Smooth muscle cell (in vitro differentiated cells): ENCODE measurements around the gene ATXN7. TPM values are rescaled to one million over a fixed set of nuclear protein-coding genes. Genes with fewer than 3 reads are reported as not detected.

ENCODE experiments used
- DNase-seq: peaks from one replicate; lab custom pipeline; 2025; ENCODE audit not compliant: unreplicated experiment; lab: John Stamatoyannopoulos, UW
- H2AFZ ChIP-seq: fragments of 200-600 bp; sonication (generic); 2 replicates; pipeline ENCODE4 v1.6.0; 2016; ENCODE audit warnings: antibody characterized with exemption, low read depth, mild to moderate bottlenecking
- H3F3A ChIP-seq: fragments of 200-600 bp; sonication (generic); 2 replicates; pipeline ENCODE4 v1.6.0; 2017; ENCODE audit warnings: antibody characterized with exemption, low read depth
- H3K27ac ChIP-seq: fragments of 200-600 bp; sonication (generic); 2 replicates; pipeline ENCODE4 v1.5.1; 2016; ENCODE audit warnings: low read depth, mild to moderate bottlenecking
- H3K27me3 ChIP-seq: fragments of 200-600 bp; sonication (generic); 2 replicates; pipeline ENCODE4 v1.6.1; 2016; ENCODE audit warnings: low read depth, mild to moderate bottlenecking
- H3K36me3 ChIP-seq: fragments of 200-600 bp; sonication (generic); 2 replicates; pipeline ENCODE4 v1.5.1; 2016; ENCODE audit warnings: low read depth
- H3K4me1 ChIP-seq: fragments of 200-600 bp; sonication (generic); 2 replicates; pipeline ENCODE4 v1.5.1; 2016; ENCODE audit warnings: low read depth
- H3K4me2 ChIP-seq: fragments of 200-600 bp; sonication (generic); 2 replicates; pipeline ENCODE4 v1.6.0; 2016; ENCODE audit warnings: mild to moderate bottlenecking
- H3K4me3 ChIP-seq: fragments of 200-600 bp; sonication (generic); 2 replicates; pipeline ENCODE4 v1.5.1; 2016; ENCODE audit warnings: mild to moderate bottlenecking
- H3K79me2 ChIP-seq: fragments of 200-600 bp; sonication (generic); 2 replicates; pipeline ENCODE4 v1.6.0; 2016; ENCODE audit warnings: low read depth, mild to moderate bottlenecking
- H3K9ac ChIP-seq: fragments of 200-600 bp; sonication (generic); 2 replicates; pipeline ENCODE4 v1.6.0; 2016; ENCODE audit warnings: low read depth
- H3K9me3 ChIP-seq: fragments of 200-600 bp; sonication (generic); replicated peaks from 2 replicates; pipeline ENCODE4 v1.5.1; 2016; ENCODE audit warnings: low read depth
- H4K20me1 ChIP-seq: fragments of 200-600 bp; sonication (generic); 2 replicates; pipeline ENCODE4 v1.6.0; 2016; ENCODE audit warnings: low read depth
- CTCF ChIP-seq: fragments of 200-600 bp; sonication (generic); IDR thresholded peaks from 2 replicates; pipeline ENCODE4 v1.5.1; 2017; ENCODE audit warnings: borderline replicate concordance, mild to moderate bottlenecking, antibody characterized with exemption; ENCODE audit not compliant: insufficient read depth, poor library complexity, severe bottlenecking
- WGBS: methylation state at CpG from one replicate; pipeline ENCODE4 v1.1.7; 2016; ENCODE audit warnings: low lambda C conversion rate; 5-methylcytosine and 5-hydroxymethylcytosine counted together
- polyA plus RNA-seq: library from polyadenylated mRNA; unstranded; fragments of >200 nt; fragmentation: Nextera tagmentation; extraction: Ambion mirVana; gene quantifications from 2 replicates; pipeline ENCODE4 v1.2.1, GENCODE V29; 2016
- total RNA-seq: library from RNA; depleted of rRNA; stranded (reverse); fragments of >200 nt; gene quantifications from 2 replicates; pipeline ENCODE4 v1.2.3, GENCODE V29; 2014

The ATXN7 gene
- total and polyA plus RNA-seq, 2 experiments from 2014 or later: 3.6 to 14.1 TPM

DNA sequence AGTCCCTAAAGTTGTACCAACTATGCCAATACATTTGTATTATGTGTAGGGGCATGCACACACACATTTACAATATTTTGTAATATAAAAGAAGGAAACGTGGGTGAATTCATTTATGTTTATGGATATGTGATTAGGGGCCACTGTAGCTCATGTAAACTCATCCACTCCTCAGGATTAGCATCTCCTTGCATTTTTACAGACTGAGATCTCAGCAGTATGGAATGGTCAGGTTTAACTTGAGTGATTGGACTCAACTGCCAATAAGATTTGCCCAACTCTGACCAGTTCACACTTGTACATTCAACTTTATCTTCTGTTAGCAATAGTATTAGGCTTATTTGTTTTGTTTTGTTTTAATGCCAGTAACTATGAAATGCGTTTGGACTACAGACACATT is 123.2 kb downstream of the ATXN7 start:
- DNase-seq: no peak
- Histone ChIP-seq H3K79me2 (no peaks in the 10 kb centered on the region), H3K27ac (no peak overlapping the region), H3K9me3 (no peaks in the 10 kb centered on the region), H4K20me1 (peaks cover 23% of the 10 kb centered on the region), H3K27me3 (no peaks in the 10 kb centered on the region), H3K36me3 (peaks cover 6% of the 10 kb centered on the region), H3K4me3 (no peak overlapping the region), H3K4me1 (no peaks in the 10 kb centered on the region), H3K4me2 (no peak overlapping the region), H2AFZ (no peak overlapping the region), H3F3A (no peaks in the 10 kb centered on the region), H3K9ac (no peak overlapping the region)
- TF ChIP-seq CTCF: no peak
- WGBS: 90% methylated on average over 2 of the region's 2 CpGs

- no peak for TF ChIP-seq CTCF
- H3K4me2 ChIP-seq: no peak overlapping the region
- peaks cover 6% of the 10 kb centered on the region for H3K4me1 ChIP-seq
- H3K79me2 ChIP-seq: no peaks in the 10 kb centered on the region
- no peaks in the 10 kb centered on the region for H3K27me3 ChIP-seq
- H4K20me1 ChIP-seq: peaks cover 26% of the 10 kb centered on the region
- H3K9ac ChIP-seq: no peak overlapping the region
- no peak for DNase-seq
- H3K4me3 ChIP-seq: no peak overlapping the region
- peaks cover 6% of the 10 kb centered on the region for H3K36me3 ChIP-seq
- H3K9me3 ChIP-seq: no peaks in the 10 kb centered on the region
- WGBS: 89% methylated on average over 4 of the region's 4 CpGs
- H2AFZ ChIP-seq: no peak overlapping the region
- no peak overlapping the region for H3K27ac ChIP-seq
- no peaks in the 10 kb centered on the region for H3F3A ChIP-seq
Measured at GRCh38 chr3:63988943-63989342, 125.3 kb downstream of the ATXN7 start.

DNA sequence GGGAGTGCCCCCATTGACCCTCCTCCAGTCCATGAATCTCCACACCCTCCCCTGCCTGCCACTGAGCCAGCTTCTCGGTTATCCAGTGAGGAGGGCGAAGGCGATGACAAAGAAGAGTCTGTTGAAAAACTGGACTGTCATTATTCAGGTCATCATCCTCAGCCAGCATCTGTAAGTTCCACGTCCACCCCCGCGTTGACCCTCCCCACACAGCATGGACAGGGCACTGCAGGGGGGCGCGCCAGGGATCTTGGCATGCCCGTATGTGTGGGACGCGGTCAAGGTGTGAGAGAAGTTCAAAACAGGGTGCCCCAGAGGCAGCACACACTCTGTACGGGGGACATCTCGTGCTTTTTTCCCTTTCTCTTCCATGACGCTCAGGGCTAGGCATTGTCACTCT is 126.5 kb downstream of the ATXN7 start:
- Histone ChIP-seq H3K36me3 (no peaks in the 10 kb centered on the region), H3K9ac (no peak overlapping the region), H3K4me2 (no peak overlapping the region), H3K27ac (no peak overlapping the region), H3K4me1 (peaks cover 12% of the 10 kb centered on the region), H3K27me3 (no peaks in the 10 kb centered on the region), H4K20me1 (peaks cover 17% of the 10 kb centered on the region), H2AFZ (no peak overlapping the region), H3F3A (no peaks in the 10 kb centered on the region), H3K79me2 (no peaks in the 10 kb centered on the region), H3K9me3 (no peaks in the 10 kb centered on the region), H3K4me3 (no peak overlapping the region)
- DNase-seq: no peak
- no peak for TF ChIP-seq CTCF
- WGBS: 97% methylated on average over 14 of the region's 14 CpGs

- 97% methylated on average over 5 of the region's 5 CpGs for WGBS
- Histone ChIP-seq H4K20me1 (peaks cover 12% of the 10 kb centered on the region), H3K9me3 (no peaks in the 10 kb centered on the region), H3K4me3 (no peak overlapping the region), H3K4me2 (no peak overlapping the region), H3K4me1 (peaks cover 12% of the 10 kb centered on the region), H2AFZ (no peak overlapping the region), H3K36me3 (no peaks in the 10 kb centered on the region), H3K27ac (no peak overlapping the region), H3F3A (no peaks in the 10 kb centered on the region), H3K27me3 (no peaks in the 10 kb centered on the region), H3K79me2 (no peaks in the 10 kb centered on the region), H3K9ac (no peak overlapping the region)
- DNase-seq: no peak
- TF ChIP-seq CTCF: no peak
Measured at GRCh38 chr3:63990733-63991132, 127.1 kb downstream of the ATXN7 start.
